Activated CD8-positive, alpha-beta memory T cell treated with anti-CD3 and anti-CD28 coated beads for 4 hours (primary cell): Measurements from ENCODE around the gene NEB.
"Not testable (repeated sequence)": the region's sequence is repeated elsewhere in the genome, so short reads cannot be mapped to it uniquely, and the experiment has no call there.

Experiments
- DNase-seq, 2 donors: peaks; one replicate each; pipeline ENCODE4 v3.0.0-alpha.2; 2020; ENCODE audit warnings: low read depth in 2 of 2

The NEB gene

GRCh38 chr2:151761193-151761592, 26.9 kb upstream of the NEB start:
- DNase-seq, result no peak

- DNase-seq, result no peak
These were observed 25.9 kb upstream of the NEB start for GRCh38 chr2:151760139-151760650.

- DNase-seq, result no peak
These were observed 24.5 kb upstream of the NEB start for GRCh38 chr2:151758744-151759143.

- DNase-seq, result no peak
These were observed 23.6 kb upstream of the NEB start for GRCh38 chr2:151757861-151758260.

- no peak for DNase-seq
These were observed 22.5 kb upstream of the NEB start for GRCh38 chr2:151756820-151757219.

GRCh38 chr2:151754253-151754897, 20.1 kb upstream of the NEB start:
- no peak for DNase-seq

- no peak for DNase-seq
These were observed 19.3 kb upstream of the NEB start for GRCh38 chr2:151753540-151753939.

- not testable (repeated sequence) for DNase-seq
These were observed 11.0 kb upstream of the NEB start for GRCh38 chr2:151745261-151745660.

GRCh38 chr2:151730262-151730975, 3.9 kb downstream of the NEB start:
- no peak for DNase-seq

- no peak for DNase-seq
These were observed 4.4 kb downstream of the NEB start for GRCh38 chr2:151729837-151730236.

- no peak for DNase-seq
These were observed 4.9 kb downstream of the NEB start for GRCh38 chr2:151729415-151729811.

- no peak for DNase-seq
These were observed 5.4 kb downstream of the NEB start for GRCh38 chr2:151728804-151729414.

- DNase-seq, result no peak
These were observed 6.4 kb downstream of the NEB start for GRCh38 chr2:151727593-151728552.

- no peak for DNase-seq
These were observed 13.1 kb downstream of the NEB start for GRCh38 chr2:151721161-151721560.

GRCh38 chr2:151720521-151720920, 13.8 kb downstream of the NEB start:
- DNase-seq, result no peak

- DNase-seq, result no peak
These were observed 15.5 kb downstream of the NEB start for GRCh38 chr2:151718796-151719195.

- no peak for DNase-seq
These were observed 16.0 kb downstream of the NEB start for GRCh38 chr2:151718247-151718646.

- DNase-seq, result no peak
These were observed 17.6 kb downstream of the NEB start for GRCh38 chr2:151716721-151717120.

GRCh38 chr2:151713291-151713903, 20.9 kb downstream of the NEB start:
- no peak for DNase-seq

GRCh38 chr2:151711025-151711424, 23.3 kb downstream of the NEB start:
- DNase-seq, result no peak

GRCh38 chr2:151708788-151709187, 25.5 kb downstream of the NEB start:
- no peak for DNase-seq
